Cardiac septum (tissue), 1 donor: Measurements from ENCODE around the gene ANXA11. TPM values are rescaled to one million over a fixed set of nuclear protein-coding genes. Genes with fewer than 3 reads are reported as not detected.
"Not testable (repeated sequence)": the region's sequence is repeated elsewhere in the genome, so short reads cannot be mapped to it uniquely, and the experiment has no call there.

ENCODE experiments used
- DNase-seq: peaks from one replicate; pipeline ENCODE4 v3.0.0-alpha.2; 2020; ENCODE audit warnings: low spot score
- intact Hi-C: fragments of 100-400 bp; cut with DNase I; formaldehyde crosslinking; loops from one replicate; pipeline ENCODE4 v1.14.0; 2022
- total RNA-seq: library from RNA; stranded (reverse); fragmentation: NEBNext Ultra II Directional; extraction: Animal tissue kit (Norgen Biotek cat#: 25700); gene quantifications from one replicate; pipeline ENCODE4 v1.2.1, GENCODE V29; 2021
- donor health status: DM: no; HTN: no; CAD: no.

ANXA11 gene
- total RNA-seq, 1 donor from 2014 or later: 406 TPM

- intact Hi-C loops, DNase-seq: not testable (repeated sequence)
Measured at GRCh38 chr10:80212535-80213115, 7.3 kb upstream of the ANXA11 start.

GRCh38 chr10:80211786-80212185 is 6.4 kb upstream of the ANXA11 start:
- DNase-seq: no peak
- intact Hi-C loops: no loop called here

- no peak for DNase-seq
- intact Hi-C loops: no loop called here
Measured at GRCh38 chr10:80210259-80210658, 4.9 kb upstream of the ANXA11 start.

DNA sequence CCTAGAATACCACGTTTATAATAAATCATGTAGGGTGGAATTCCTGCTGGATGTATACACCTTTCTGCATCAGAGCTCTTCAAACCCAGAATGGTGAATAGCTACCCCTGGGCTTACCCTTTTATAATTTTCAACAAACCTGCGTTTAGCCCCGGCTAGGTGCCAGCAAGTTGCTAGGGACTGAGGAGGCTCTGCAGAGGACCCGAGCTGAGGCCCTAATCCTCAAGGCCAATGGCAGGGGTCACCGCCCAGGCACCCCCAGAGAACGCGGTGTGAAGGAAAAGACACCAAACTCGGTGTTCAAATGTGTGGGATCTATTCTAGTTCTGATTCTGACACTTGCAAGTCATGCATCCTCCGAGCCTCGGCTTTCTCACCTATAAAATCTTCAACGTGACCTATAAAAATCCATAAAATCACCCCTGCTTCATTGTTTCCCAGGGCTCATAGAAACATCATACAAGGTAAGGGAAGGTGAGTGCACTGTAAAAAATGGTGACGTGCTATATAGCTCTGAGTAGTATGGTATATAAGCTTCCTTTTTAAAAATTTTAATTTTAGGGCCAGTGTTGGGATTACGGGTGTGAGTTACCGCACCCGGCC is 2.5 kb upstream of the ANXA11 start:
- no peak for DNase-seq
- intact Hi-C loops: no loop called here

DNA sequence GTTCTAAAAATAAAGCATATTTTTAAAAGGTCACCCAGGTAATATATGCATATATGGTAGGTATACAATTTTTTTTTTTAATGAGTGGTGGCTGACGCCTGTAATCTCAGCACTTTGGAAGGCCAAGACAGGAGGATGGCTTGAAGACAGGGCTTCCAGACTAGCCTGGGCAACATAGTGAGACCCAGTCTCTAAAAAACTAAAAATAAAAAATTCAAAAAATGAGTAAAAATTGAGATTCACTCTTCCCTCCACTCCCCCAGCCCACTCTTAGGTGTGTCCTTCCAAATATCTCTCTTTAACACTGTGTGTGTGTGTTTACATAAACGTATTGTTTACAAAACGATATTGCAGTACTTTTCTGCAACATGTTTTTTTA is 929 bp upstream of the ANXA11 start:
- no peak for DNase-seq
- intact Hi-C loops: no loop called here

DNA sequence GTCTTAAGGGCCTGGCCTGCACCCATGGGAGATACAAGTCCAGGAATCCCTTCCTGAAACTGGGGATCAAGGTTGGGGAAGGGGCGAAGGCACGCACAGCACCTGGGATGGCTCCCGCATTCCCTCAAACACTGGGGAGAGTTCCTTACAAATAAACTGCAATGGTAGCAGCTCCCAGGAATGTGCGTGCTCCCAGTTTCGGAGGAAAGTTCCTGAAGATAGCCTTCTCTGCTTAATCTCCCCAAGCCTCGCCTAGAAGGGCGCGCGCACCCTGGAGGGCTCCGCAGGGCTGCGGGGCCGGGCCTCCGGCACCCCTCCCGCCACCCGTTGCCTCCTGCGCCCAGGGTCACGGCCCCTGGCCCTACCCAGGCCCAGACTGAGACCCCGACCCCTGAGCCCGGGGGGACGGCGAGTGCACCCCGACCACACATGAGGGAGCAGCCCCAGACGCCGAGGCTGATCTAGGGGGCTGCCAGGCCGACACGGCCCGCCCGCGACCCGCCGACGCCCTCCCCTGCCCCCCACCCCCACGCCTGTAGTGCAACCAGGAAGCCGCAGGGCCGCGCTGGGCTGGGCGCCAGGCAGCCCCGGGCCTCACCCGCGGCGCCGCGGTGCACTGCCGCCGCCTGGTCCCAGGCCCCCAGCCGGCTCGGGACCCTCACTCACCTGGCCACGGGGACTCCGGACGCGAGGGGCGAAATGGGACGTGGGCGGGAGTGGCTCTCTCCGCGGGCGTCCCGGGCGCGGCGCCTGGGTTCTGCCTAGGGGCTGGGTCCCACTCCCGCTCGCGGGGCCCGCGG is 460 bp downstream of the ANXA11 start:
- intact Hi-C loops: loop anchor here (1.0 kb wide), 1 partner anchor 47 kb away; no protein-coding TSS in a partner anchor
- DNase-seq: no peak

DNA sequence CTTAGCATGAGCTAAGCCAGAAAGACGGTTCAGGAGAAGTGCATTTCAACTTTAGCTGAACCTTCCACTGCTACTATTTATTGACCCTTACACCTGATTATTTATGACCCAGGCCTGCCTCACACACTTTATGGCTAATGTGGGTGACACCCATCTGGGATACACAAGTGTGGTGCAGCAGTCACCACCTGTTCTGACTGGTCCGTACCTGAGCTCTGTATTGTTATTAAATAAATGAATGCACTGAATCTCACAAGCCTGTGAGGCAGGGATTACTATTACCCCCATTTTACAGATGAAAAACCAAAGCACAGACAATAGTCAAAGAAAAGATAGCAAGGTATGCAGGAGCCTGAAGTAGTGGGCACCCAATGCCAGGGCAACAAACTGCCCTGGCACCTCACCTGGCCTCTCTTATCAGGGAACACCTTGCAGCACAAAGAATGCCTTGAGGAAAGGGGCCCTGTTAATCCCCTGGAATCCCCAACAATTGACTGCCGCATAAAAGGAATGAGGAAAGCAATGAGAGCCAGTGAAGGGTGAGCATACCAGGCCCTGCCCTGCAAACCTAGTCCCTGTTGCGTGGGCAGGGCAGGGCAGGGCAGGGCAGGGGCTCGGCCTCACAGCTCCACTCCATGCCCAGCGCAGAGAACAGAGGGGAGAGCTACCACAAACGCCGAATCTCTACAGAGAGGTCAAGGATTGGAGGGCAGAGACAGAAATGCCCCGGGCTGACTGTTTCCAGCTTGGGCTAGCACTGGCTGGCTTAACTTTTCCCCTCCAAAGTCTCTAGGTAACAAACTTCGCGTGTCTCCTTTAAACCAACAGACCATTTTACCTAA is 1.3 kb downstream of the ANXA11 start:
- intact Hi-C loops: no loop called here

DNA sequence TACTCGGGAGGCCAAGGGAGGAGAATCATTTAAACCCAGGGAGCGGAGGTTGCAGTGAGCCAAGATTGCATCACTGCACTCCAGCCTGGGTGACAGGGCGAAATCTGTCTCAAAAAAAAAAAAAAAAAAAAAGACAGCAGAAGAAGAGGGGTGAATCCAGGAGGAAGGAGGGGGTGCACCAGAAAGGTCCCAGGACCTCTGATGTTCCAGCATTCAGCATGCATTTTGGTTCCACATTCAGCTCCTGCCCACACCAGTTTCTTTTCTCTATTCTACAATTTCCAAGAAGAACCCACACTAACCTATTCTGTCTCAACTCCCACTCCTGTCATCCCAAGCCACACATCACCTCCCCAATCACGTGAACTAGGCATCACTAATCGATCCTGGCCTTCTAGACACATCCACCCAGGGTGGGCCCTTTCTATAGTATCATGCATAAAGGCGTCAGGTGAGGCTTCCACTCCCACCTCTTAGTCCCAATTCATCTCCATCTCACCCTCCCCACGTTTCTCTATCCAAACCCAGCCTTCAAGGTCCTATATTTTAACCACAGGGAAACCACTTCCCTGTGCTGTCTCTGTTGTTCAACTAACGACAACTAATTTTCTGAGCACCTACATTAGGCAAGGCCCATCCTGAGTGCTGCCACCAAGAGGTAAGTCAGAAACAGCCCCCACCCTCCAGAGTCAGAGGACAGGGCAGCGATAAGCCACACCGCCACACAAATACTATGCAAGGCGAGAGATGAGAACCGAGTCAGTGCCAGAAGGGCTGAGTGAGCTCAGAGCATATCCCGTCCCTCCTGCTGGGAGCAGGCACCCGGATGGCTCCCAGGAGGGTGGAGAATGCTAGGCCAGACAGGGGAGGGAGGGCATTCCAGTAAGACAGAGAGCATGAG is 2.2 kb downstream of the ANXA11 start:
- DNase-seq: peak; percentile 91
- intact Hi-C loops: no loop called here

More for the DNA sequence above, 1.3 kb downstream of the ANXA11 start:
- DNase-seq: no peak

- DNase-seq, intact Hi-C loops: not testable (repeated sequence)
Measured at GRCh38 chr10:80202530-80202929, 2.8 kb downstream of the ANXA11 start.

GRCh38 chr10:80201608-80202141 is 3.7 kb downstream of the ANXA11 start:
- intact Hi-C loops: no loop called here
- DNase-seq: no peak

DNA sequence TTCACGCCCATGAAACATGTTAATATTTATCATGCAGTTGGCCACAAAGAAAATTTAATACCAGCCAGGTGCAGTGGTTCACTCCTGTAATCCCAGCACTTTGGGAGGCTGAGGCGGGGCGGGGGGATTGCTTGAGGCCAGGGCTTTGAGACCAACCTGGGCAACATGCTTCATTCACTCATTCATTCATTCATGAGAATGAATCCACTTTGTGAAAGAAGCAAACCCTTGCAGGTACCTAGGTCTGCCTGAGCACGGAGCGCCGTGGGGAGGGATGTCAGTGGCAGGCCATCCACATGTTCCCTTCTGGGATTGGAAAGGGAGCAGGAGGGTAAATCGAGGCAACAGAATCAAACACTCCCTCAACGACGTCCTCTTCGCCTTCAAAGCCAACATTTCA is 4.7 kb downstream of the ANXA11 start:
- intact Hi-C loops: no loop called here
- DNase-seq: no peak

DNA sequence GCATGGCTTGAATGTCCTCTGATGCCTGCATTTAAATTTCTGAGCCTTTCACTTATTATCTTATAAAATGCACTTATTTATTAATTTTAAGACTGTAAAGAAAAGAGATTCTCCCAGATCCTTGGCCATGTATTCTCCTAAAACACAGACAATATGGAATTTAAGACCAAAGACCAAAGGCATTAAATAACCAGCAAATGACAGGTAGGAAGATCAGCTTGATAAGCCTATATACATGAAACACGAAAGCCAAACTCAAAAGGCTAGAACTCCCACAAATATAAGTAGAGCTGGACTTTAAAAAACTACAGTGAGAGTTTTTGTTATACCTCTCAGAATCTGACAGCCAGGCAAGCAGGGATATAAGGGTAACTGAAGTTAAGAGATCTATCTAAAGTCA is 5.1 kb downstream of the ANXA11 start:
- no peak for DNase-seq
- intact Hi-C loops: no loop called here

GRCh38 chr10:80199828-80200227 is 5.5 kb downstream of the ANXA11 start:
- intact Hi-C loops: no loop called here
- DNase-seq: no peak

DNA sequence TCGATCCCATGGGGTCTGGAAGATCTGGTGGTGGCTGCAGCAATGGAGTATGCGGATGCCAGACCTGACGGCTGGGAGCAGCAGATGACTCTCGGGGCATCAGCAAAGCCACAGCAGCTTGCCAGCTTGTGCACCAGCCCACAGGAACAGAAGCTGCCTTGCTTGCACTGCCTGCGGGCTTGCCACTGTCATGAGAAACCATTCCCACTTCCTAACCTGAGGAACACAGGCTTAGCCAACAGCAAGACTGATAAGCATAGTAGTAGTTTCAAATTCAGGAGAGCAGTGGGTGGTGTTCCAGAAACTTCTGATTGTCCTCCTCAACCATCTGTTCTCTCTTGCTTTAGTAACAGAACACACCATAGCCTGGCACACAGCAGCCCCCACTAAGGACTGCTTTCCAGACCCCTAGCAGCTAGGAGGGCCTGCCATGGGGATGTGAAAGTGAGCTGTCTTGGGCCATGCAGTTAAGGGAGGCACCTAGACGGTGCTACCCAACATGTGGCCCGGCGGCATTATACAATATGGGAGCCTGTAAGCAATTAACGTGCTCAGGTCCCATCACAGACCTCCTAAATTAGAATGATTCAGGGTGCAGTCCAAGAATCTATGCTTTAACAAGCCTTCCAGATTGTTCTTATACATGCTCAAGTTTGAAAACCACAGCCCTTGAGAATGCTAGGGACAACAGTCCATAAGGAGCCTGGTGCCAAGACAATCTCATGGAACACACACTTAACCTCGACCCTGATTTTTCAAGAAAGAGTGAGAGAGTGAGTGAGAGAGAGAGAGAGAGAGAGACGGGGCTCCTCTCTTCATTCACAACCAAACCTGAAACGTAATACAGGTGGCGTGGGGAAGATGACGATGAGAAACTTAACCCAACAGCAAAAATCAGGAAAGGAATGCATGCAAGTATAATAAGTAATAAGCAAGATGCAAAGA is 7.1 kb downstream of the ANXA11 start:
- intact Hi-C loops: no loop called here
- DNase-seq: no peak

DNA sequence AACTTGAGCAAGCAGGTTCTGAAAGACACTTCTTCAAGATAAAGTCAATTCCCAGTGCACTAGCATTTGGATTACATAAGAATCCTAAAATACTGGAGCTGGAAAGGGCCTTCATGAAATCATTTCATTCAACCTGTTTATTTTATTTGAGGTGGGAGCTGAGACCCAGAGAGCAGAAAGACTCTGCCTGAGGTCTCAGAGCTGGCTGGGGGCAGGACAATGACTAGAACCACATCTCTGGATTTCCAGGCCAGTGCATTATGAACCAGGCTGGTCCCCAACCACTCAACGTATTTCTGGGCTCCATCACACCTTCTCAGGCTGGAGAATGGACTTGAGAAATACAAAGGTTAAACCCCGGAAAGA is 8.4 kb downstream of the ANXA11 start:
- intact Hi-C loops: no loop called here

GRCh38 chr10:80196270-80196949 is 8.9 kb downstream of the ANXA11 start:
- intact Hi-C loops: no loop called here
- DNase-seq: no peak

More for the DNA sequence above, 8.4 kb downstream of the ANXA11 start:
- no peak for DNase-seq

GRCh38 chr10:80195046-80195574 is 10.2 kb downstream of the ANXA11 start:
- intact Hi-C loops: no loop called here
- peak; percentile 58 for DNase-seq
